Fibroblast of pulmonary artery (primary cell): ENCODE measurements around the gene CCDC57.

ENCODE experiments used
- DNase-seq: peaks from one replicate; pipeline ENCODE4 v3.0.0-alpha.2; 2010; ENCODE audit warnings: low read depth
- H3K4me3 ChIP-seq: replicated peaks from 2 replicates; pipeline ENCODE4 v1.5.1; 2011; ENCODE audit warnings: low read depth, mild to moderate bottlenecking, control low read depth, low read length, moderate library complexity
- TF ChIP-seq, protein P1 (sequence below): IDR thresholded peaks from 2 replicates; pipeline ENCODE4 v1.5.1; 2011; ENCODE audit warnings: mild to moderate bottlenecking, control low read depth, low read length, inconsistent platforms; ENCODE audit errors: missing control alignments

Gene CCDC57

DNA sequence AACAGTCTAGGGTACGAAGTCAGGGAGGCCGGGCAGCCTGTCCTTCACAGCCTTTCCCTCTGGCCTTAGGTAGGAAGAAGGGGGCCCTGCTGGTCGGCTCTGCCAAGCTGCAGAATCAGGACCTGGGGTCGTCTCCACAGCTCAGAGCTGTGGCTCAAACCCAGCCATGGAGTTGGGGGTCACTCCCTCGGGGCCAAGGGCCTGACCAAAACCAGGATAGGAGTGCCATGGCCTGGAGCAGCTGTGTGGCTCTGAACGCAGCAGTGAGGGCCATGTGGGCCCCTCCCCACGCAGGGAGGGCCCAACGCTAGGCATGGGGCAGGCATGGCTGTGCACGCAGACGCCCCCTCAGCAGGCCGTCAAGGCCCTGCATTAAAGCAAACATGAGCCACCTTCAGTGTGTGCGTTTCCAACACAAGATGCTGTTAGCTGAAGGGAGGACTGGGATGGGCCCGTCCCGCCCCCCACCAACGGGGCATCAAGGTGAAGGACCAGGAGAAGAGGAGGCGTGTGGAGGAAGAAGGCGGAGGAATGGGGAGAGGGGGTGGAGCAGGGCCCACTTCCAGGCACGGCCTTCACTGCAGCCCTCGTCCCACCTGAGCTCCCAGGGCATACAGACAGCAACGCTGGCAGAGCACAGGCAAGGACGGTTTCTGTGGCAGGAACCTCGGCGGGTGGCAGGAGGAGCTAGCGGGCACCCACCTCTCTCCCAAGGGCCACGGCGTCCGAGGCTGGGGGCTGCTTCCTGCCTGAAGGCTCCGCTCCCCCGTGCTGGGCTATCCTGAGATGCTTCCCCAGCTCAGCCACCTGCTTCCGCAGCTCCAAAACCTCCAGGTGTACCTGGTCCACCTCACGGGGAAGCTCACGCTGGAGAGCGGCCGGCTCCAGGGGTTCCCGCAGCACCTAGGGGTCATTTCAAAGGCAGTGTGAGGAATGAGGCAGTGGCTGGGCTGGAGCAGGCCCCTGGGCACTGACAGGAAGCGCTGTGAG, 55.3 kb downstream of the CCDC57 start:
- no peak for DNase-seq
- TF ChIP-seq, protein P1, sequence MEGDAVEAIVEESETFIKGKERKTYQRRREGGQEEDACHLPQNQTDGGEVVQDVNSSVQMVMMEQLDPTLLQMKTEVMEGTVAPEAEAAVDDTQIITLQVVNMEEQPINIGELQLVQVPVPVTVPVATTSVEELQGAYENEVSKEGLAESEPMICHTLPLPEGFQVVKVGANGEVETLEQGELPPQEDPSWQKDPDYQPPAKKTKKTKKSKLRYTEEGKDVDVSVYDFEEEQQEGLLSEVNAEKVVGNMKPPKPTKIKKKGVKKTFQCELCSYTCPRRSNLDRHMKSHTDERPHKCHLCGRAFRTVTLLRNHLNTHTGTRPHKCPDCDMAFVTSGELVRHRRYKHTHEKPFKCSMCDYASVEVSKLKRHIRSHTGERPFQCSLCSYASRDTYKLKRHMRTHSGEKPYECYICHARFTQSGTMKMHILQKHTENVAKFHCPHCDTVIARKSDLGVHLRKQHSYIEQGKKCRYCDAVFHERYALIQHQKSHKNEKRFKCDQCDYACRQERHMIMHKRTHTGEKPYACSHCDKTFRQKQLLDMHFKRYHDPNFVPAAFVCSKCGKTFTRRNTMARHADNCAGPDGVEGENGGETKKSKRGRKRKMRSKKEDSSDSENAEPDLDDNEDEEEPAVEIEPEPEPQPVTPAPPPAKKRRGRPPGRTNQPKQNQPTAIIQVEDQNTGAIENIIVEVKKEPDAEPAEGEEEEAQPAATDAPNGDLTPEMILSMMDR, result no peak
- no peak overlapping the region for H3K4me3 ChIP-seq

DNA sequence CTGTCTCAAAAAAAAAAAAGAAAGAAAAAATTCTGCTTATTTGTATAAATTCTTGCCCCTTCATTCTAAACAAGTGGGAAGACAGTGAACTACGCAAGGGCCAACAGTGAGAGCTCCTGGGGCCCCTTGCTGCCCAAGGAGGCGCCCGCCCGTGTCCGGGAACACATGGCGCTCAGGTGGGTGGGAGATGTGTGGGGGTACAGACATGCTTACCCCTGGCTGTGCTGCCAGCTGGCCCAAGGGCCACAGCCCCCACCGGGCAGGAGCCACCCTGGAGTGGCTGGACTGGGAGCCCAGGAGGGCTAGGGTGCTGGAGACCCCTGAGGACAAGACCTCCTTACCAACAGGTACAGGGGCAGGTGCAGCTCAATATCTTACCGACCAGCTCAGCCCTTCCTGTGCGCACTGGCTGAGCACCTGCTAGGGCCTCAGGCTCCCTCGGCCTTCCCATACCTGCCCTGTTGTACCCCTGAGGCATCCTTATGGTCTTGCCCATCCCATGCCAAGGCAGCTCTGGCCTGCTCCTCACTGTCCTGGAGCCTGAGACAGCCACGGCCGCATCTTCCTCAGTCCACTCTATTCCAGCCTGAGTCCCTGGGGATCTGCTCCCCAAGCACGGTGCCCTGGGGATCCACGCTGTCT, 56.2 kb downstream of the CCDC57 start:
- no peak for DNase-seq
- TF ChIP-seq, protein P1, result no peak
- H3K4me3 ChIP-seq, result no peak overlapping the region

DNA sequence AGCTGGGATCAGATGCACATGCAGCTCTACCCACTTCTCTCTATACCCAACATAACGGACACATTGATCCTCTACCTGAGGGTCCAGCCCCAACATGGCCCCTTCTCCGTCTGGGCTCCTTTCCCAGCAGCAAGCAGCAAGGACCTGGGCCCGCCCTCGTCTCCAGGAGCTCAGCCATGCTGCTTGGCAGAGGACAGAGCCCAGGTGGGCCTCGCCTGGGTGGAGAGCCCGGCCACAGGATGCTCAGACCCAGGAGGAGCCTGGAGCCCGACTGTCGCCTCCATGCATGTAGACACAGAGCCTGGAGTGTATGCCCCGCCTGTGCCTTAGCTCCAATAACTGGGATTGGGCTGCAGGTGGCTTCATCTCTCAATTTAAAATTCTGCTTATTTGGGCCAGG, 57.0 kb downstream of the CCDC57 start:
- TF ChIP-seq, protein P1, result no peak
- DNase-seq, result no peak
- H3K4me3 ChIP-seq, result no peak overlapping the region

DNA sequence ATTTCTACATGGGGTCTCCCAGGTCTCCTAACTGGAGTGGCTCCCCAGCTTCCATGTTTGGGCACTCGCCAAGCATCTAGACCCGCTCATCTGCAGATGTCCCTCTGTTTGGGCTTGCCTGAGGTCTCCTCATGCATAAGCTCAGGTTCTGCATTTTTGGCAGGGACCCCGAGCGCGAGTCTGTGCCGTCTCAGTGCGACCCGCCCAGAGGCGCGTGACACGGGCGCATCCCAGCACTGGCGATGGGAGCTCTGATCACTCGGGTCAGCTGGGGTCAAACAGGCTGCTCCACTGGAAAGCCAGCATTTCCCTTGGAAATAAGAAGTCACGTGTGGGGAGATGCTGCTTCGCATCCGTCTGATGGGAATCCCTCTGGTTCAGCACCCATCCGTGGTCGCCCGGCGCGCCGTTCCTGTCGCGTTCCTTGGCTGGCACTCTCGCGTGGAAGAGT, 57.7 kb downstream of the CCDC57 start:
- no peak overlapping the region for H3K4me3 ChIP-seq
- TF ChIP-seq, protein P1, result no peak
- DNase-seq, result no peak

DNA sequence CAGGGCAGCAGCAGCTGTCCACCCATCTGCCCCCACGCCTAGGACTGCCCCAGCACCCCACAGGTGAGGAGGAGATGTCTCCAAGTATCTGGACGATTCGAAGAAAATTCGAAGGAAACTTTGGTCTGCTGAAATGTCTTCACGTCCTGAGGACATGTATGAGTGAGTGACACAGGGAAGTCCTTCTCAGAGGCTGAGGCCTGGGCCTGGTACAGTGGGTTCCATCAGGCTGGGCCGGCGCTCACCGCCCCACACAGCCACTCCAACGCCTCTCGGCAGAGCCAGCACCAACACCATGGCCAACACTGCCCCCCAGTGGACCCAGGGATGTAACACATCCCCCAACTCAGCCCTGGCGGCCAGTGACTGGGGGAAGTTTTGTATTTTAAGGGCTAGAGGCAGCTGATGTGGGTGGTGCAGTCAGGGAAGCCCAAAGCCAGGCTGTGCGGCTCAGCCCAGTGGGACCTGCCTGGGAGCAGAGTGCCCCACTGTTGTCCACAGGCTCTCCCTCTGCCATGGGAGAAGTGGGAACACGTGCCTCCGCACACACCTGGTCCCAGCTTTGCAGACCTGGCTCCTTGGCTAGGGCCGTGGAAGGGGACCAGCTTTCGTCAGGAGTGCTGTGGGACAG, 58.8 kb downstream of the CCDC57 start:
- H3K4me3 ChIP-seq, result no peak overlapping the region
- DNase-seq, result peak; percentile 77

DNA sequence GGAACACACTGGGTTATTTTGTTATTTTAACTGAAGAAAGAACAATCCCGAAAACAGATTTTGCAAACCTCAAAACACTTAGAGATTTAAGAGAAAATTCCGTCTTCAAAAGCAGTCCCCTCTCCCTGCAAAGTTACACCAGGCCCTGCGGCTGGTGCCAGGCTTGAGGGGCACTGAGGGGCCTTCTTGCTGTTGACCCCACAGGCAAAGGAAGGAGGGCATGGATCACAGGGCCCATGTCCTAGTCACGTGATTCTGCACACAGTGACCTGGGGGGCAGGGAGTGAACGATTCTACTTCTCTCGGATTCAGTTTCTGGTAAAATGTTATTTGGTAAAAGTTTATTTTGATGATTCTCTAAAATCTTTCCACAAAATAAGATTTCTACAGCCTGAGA, 59.3 kb downstream of the CCDC57 start:
- no peak overlapping the region for H3K4me3 ChIP-seq
- DNase-seq, result no peak
- TF ChIP-seq, protein P1, result no peak

More for the DNA sequence above, 58.8 kb downstream of the CCDC57 start:
- TF ChIP-seq, protein P1, result peak; percentile 84
